ENCODE results near the gene KIF16B.

Gene KIF16B

GRCh38 chr20:16505894-16506293 is 67.4 kb downstream of the KIF16B start:
- TF ChIP-seq ZNF654 (tag by site-specific recombination; IDR thresholded peaks at IDR 0.05; ENCODE audit: low read depth) (no peak), ZNF391 (tag by site-specific recombination; IDR thresholded peaks at IDR 0.05; ENCODE audit: borderline replicate concordance, low read depth) (no peak), ZNF184 (tag by site-specific recombination; IDR thresholded peaks at IDR 0.05) (no peak), ZNF785 (tag by site-specific recombination; IDR thresholded peaks at IDR 0.05) (no peak), ZNF239 (tag by site-specific recombination; IDR thresholded peaks at IDR 0.05) (no peak), ZNF837 (tag by site-specific recombination; IDR thresholded peaks at IDR 0.05) (no peak), ZNF23 (tag by site-specific recombination; IDR thresholded peaks at IDR 0.05; ENCODE audit: borderline replicate concordance) (no peak)
- TF ChIP-seq, protein P1, sequence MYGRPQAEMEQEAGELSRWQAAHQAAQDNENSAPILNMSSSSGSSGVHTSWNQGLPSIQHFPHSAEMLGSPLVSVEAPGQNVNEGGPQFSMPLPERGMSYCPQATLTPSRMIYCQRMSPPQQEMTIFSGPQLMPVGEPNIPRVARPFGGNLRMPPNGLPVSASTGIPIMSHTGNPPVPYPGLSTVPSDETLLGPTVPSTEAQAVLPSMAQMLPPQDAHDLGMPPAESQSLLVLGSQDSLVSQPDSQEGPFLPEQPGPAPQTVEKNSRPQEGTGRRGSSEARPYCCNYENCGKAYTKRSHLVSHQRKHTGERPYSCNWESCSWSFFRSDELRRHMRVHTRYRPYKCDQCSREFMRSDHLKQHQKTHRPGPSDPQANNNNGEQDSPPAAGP (tag by site-specific recombination; IDR thresholded peaks at IDR 0.05) = no peak
- H3K27ac ChIP-seq (ENCODE audit: extremely low read depth, low read depth, low read length) = no peak overlapping the region
- no peaks in the 10 kb centered on the region for H3K9me3 ChIP-seq (ENCODE audit: control insufficient read depth, insufficient read depth, low read depth, low read length)
- H3K36me3 ChIP-seq (ENCODE audit: control insufficient read depth in 2 of 2, insufficient read depth in 1 of 2, low read length in 2 of 2) = peaks cover 3 to 59% of the 10 kb centered on the region in 2 experiments; a peak in 2 of 3 replicates
- no peaks in the 10 kb centered on the region for H3K4me1 ChIP-seq (ENCODE audit: control insufficient read depth, insufficient read depth, low read length)
- ChIA-PET POLR2A (no interaction called here), CTCF (no interaction called here)
- no peak overlapping the region for H3K4me3 ChIP-seq (ENCODE audit: low read depth, low read length)

DNA sequence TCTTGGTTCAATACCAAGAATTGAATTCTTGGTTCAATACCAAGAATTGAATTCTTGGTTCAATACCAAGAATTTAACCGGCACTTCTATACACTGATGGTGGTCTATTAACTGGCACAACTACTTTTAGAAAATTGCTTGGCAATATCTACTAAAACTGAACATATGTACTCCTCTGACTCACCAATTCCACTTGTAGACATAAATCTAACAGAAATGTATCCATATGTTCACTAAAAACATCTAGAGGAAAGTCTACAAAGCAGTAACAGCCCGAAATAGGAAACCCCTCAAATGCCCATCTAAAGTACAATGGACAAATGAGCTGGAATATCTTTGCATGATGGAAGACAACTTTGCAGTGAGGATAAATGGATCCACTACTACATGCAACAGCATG is 71.9 kb downstream of the KIF16B start:
- no peak for TF ChIP-seq GLIS1 (tag by site-specific recombination; IDR thresholded peaks at IDR 0.05)
- TF ChIP-seq, protein P2, sequence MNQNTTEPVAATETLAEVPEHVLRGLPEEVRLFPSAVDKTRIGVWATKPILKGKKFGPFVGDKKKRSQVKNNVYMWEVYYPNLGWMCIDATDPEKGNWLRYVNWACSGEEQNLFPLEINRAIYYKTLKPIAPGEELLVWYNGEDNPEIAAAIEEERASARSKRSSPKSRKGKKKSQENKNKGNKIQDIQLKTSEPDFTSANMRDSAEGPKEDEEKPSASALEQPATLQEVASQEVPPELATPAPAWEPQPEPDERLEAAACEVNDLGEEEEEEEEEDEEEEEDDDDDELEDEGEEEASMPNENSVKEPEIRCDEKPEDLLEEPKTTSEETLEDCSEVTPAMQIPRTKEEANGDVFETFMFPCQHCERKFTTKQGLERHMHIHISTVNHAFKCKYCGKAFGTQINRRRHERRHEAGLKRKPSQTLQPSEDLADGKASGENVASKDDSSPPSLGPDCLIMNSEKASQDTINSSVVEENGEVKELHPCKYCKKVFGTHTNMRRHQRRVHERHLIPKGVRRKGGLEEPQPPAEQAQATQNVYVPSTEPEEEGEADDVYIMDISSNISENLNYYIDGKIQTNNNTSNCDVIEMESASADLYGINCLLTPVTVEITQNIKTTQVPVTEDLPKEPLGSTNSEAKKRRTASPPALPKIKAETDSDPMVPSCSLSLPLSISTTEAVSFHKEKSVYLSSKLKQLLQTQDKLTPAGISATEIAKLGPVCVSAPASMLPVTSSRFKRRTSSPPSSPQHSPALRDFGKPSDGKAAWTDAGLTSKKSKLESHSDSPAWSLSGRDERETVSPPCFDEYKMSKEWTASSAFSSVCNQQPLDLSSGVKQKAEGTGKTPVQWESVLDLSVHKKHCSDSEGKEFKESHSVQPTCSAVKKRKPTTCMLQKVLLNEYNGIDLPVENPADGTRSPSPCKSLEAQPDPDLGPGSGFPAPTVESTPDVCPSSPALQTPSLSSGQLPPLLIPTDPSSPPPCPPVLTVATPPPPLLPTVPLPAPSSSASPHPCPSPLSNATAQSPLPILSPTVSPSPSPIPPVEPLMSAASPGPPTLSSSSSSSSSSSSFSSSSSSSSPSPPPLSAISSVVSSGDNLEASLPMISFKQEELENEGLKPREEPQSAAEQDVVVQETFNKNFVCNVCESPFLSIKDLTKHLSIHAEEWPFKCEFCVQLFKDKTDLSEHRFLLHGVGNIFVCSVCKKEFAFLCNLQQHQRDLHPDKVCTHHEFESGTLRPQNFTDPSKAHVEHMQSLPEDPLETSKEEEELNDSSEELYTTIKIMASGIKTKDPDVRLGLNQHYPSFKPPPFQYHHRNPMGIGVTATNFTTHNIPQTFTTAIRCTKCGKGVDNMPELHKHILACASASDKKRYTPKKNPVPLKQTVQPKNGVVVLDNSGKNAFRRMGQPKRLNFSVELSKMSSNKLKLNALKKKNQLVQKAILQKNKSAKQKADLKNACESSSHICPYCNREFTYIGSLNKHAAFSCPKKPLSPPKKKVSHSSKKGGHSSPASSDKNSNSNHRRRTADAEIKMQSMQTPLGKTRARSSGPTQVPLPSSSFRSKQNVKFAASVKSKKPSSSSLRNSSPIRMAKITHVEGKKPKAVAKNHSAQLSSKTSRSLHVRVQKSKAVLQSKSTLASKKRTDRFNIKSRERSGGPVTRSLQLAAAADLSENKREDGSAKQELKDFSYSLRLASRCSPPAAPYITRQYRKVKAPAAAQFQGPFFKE (tag by site-specific recombination; IDR thresholded peaks at IDR 0.05; ENCODE audit: borderline replicate concordance) = no peak
- TF ChIP-seq ZNF140 (tag by site-specific recombination; IDR thresholded peaks at IDR 0.05) = no peak
- TF ChIP-seq KLF16 (tag by site-specific recombination; IDR thresholded peaks at IDR 0.05) = no peak
- no peak for TF ChIP-seq ZNF610 (tag by site-specific recombination; IDR thresholded peaks at IDR 0.05; ENCODE audit: borderline replicate concordance)
- TF ChIP-seq ZNF585B (tag by site-specific recombination; IDR thresholded peaks at IDR 0.05) = no peak
- no peak for TF ChIP-seq ZNF837 (tag by site-specific recombination; IDR thresholded peaks at IDR 0.05)
- no peak for TF ChIP-seq SP7 (tag by site-specific recombination; IDR thresholded peaks at IDR 0.05)
- no peak for TF ChIP-seq ZNF776 (tag by site-specific recombination; IDR thresholded peaks at IDR 0.05; ENCODE audit: borderline replicate concordance)
- no peak for TF ChIP-seq OSR2 (tag by site-specific recombination; IDR thresholded peaks at IDR 0.05)
- no peak for TF ChIP-seq BCL11B (tag by site-specific recombination; IDR thresholded peaks at IDR 0.05; ENCODE audit: low read depth)
- no peak for TF ChIP-seq ZNF350 (tag by site-specific recombination; IDR thresholded peaks at IDR 0.05)
- no peak for TF ChIP-seq ZNF169 (tag by site-specific recombination; IDR thresholded peaks at IDR 0.05)
- no peak for TF ChIP-seq ZNF292 (tag by site-specific recombination; IDR thresholded peaks at IDR 0.05; ENCODE audit: borderline replicate concordance, low read depth)
- TF ChIP-seq YY2 (tag by site-specific recombination; IDR thresholded peaks at IDR 0.05) = no peak
- POLR2A ChIA-PET = no interaction called here
- H3K4me3 ChIP-seq (ENCODE audit: low read depth, low read length) = no peak overlapping the region
- peaks cover 3 to 40% of the 10 kb centered on the region in 2 experiments; a peak in 2 of 3 replicates for H3K36me3 ChIP-seq (ENCODE audit: control insufficient read depth in 2 of 2, insufficient read depth in 1 of 2, low read length in 2 of 2)
- H3K4me1 ChIP-seq (ENCODE audit: control insufficient read depth, insufficient read depth, low read length) = no peaks in the 10 kb centered on the region
- H3K27ac ChIP-seq (ENCODE audit: extremely low read depth, low read depth, low read length) = no peak overlapping the region
- CTCF ChIA-PET = no interaction called here
- no peaks in the 10 kb centered on the region for H3K9me3 ChIP-seq (ENCODE audit: control insufficient read depth, insufficient read depth, low read depth, low read length)

All from HEK293 (cell line).